PC-3 (cell line): ENCODE data around the gene NLRP12.

Experiments
- CTCF ChIP-seq: fragments of 300-600 bp; sonication (generic); conservative IDR thresholded peaks from 2 replicates; pipeline ENCODE4 v1.5.1; 2017; ENCODE audit warnings: antibody characterized with exemption, low read depth, mild to moderate bottlenecking, low read length
- EZH2 ChIP-seq: fragments of 300-600 bp; sonication (generic); IDR thresholded peaks from one replicate; pipeline ENCODE4 v1.6.1; 2017; ENCODE audit warnings: antibody characterized with exemption, mild to moderate bottlenecking, low read length; ENCODE audit not compliant: unreplicated experiment

GRCh38 chr19:53866865-53867224, 42.7 kb upstream of the NLRP12 start:
- TF ChIP-seq CTCF (no peak), EZH2 (no peak)
